Spleen (tissue), 7 donors: Measurements from ENCODE around the gene CCNL1.

Source experiments
- CTCF ChIP-seq, 11 experiments: fragments of 200-600 bp in 7 of 11; fragments of 450-650 bp in 4 of 11; sonication (generic) in 4 of 11; IDR thresholded peaks in 8 of 11; conservative IDR thresholded peaks in 3 of 11; 1 replicate in 7 of 11; 2 replicates in 4 of 11; pipeline versions ENCODE4 v1.4.0 to v1.8.0; 2016 to 2021; ENCODE audit warnings: antibody characterized with exemption in 11 of 11, inconsistent platforms in 4 of 11, mild to moderate bottlenecking in 1 of 11
- POLR2A ChIP-seq, 3 donors: fragments of 450-650 bp; IDR thresholded peaks; one replicate each; pipeline ENCODE4 v1.5.1; 2017; ENCODE audit warnings: antibody characterized with exemption in 3 of 3, mild to moderate bottlenecking in 1 of 3
- donor health status: DM: no; HTN: no; CAD: no; lungs with moderate emphysema.
- donor health status: DM: no; HTN: no; CAD: no.
- donor health status: DM: no; HTN: no; CAD: no.

- no peak for TF ChIP-seq CTCF (IDR thresholded peaks at IDR 0.05 in 8 of 11, conservative IDR thresholded peaks at IDR 0.05 in 3 of 11)
- TF ChIP-seq POLR2A (IDR thresholded peaks at IDR 0.05) = no peak
These were observed 14.3 kb upstream of the CCNL1 start for GRCh38 chr3:157174290-157174648.
